Breast epithelium (tissue), 4 donors: ENCODE measurements around the gene FAM9C. TPM values are rescaled to one million over a fixed set of nuclear protein-coding genes. Genes with fewer than 3 reads are reported as not detected.

Source experiments
- DNase-seq, 2 donors: peaks; one replicate each; pipeline ENCODE4 v3.0.0-alpha.2; 2019; ENCODE audit warnings: low spot score in 2 of 2
- H3K27ac ChIP-seq, 2 donors: fragments of 200-600 bp; sonication (generic) in 1 of 2; one replicate each; pipeline ENCODE4 v1.5.1; 2016 to 2019; ENCODE audit warnings: mild to moderate bottlenecking in 1 of 2
- H3K27me3 ChIP-seq, 2 donors: fragments of 200-600 bp; sonication (generic) in 1 of 2; one replicate each; pipeline versions ENCODE4 v1.5.1 to v1.6.0; 2017 to 2019; ENCODE audit warnings: control low read depth in 1 of 2, mild to moderate bottlenecking in 1 of 2
- H3K36me3 ChIP-seq: fragments of 200-600 bp; one replicate; pipeline ENCODE4 v1.5.1; 2019
- H3K4me1 ChIP-seq, 2 donors: fragments of 200-600 bp; sonication (generic); one replicate each; pipeline ENCODE4 v1.5.1; 2016 to 2019; ENCODE audit warnings: control low read depth in 1 of 2
- H3K4me3 ChIP-seq, 3 donors: fragments of 200-600 bp; sonication (generic); 1 replicate in 2 of 3; 2 replicates in 1 of 3; pipeline ENCODE4 v1.5.1; 2016 to 2019; ENCODE audit warnings: mild to moderate bottlenecking in 3 of 3, moderate library complexity in 2 of 3
- H3K9me3 ChIP-seq, 2 donors: fragments of 200-600 bp; sonication (generic) in 1 of 2; one replicate each; pipeline ENCODE4 v1.5.1; 2016 to 2019; ENCODE audit warnings: control low read depth in 1 of 2
- CTCF ChIP-seq, 3 donors: fragments of 450-650 bp; IDR thresholded peaks; one replicate each; pipeline ENCODE4 v1.5.1; 2016 to 2017; ENCODE audit warnings: antibody characterized with exemption in 3 of 3, mild to moderate bottlenecking in 3 of 3, moderate library complexity in 3 of 3
- POLR2A ChIP-seq: fragments of 450-650 bp; IDR thresholded peaks from one replicate; pipeline ENCODE4 v1.6.1; 2016; ENCODE audit warnings: antibody characterized with exemption, mild to moderate bottlenecking, moderate library complexity
- POLR2AphosphoS5 ChIP-seq, 3 donors: sonication (generic); formaldehyde crosslinking; IDR thresholded peaks; one replicate each; pipeline ENCODE4 v1.6.1; 2017; ENCODE audit warnings: antibody characterized with exemption in 3 of 3
- intact Hi-C: fragments of 100-400 bp; cut with DNase I; formaldehyde crosslinking; loops from one replicate; pipeline ENCODE4 v1.15.1; 2023; ENCODE audit warnings: low total_unique reads
- total RNA-seq, 3 donors: library from RNA; depleted of rRNA; stranded (reverse); fragments of >200 nt; gene quantifications; one replicate each; pipeline ENCODE4 v1.1.0, GENCODE V29; 2016

The FAM9C gene
- total RNA-seq, 3 donors from 2014 or later, result not detected

GRCh38 chrX:12991575-12991974 is 52.8 kb downstream of the FAM9C start:
- H3K4me3 ChIP-seq, result no peak overlapping the region
- no peaks in the 10 kb centered on the region for H3K9me3 ChIP-seq
- H3K27me3 ChIP-seq, result peaks cover 0 to 10% of the 10 kb centered on the region in 2 donors
- intact Hi-C loops, result no loop called here
- TF ChIP-seq POLR2A (no peak), POLR2AphosphoS5 (IDR thresholded peaks at IDR 0.05) (no peak), CTCF (IDR thresholded peaks at IDR 0.05) (no peak)
- no peak overlapping the region for H3K27ac ChIP-seq
- H3K36me3 ChIP-seq, result no peaks in the 10 kb centered on the region
- H3K4me1 ChIP-seq, result no peaks in the 10 kb centered on the region
- no peak for DNase-seq

- Histone ChIP-seq H3K4me1 (no peaks in the 10 kb centered on the region), H3K36me3 (no peaks in the 10 kb centered on the region), H3K27ac (peak overlapping the region in 1 of 2 donors; percentile 42), H3K27me3 (peaks cover 0 to 10% of the 10 kb centered on the region in 2 donors), H3K9me3 (no peaks in the 10 kb centered on the region), H3K4me3 (no peak overlapping the region)
- DNase-seq, result no peak
- intact Hi-C loops, result no loop called here
- TF ChIP-seq POLR2AphosphoS5 (IDR thresholded peaks at IDR 0.05) (no peak), POLR2A (no peak), CTCF (IDR thresholded peaks at IDR 0.05) (no peak)
Measured at GRCh38 chrX:12989461-12989860, 55.0 kb downstream of the FAM9C start.

- Histone ChIP-seq H3K27ac (peak overlapping the region in 1 of 2 donors; percentile 42), H3K36me3 (no peaks in the 10 kb centered on the region), H3K27me3 (peaks cover 0 to 12% of the 10 kb centered on the region in 2 donors), H3K9me3 (no peaks in the 10 kb centered on the region), H3K4me3 (no peak overlapping the region), H3K4me1 (no peaks in the 10 kb centered on the region)
- TF ChIP-seq CTCF (IDR thresholded peaks at IDR 0.05) (no peak), POLR2AphosphoS5 (IDR thresholded peaks at IDR 0.05) (no peak), POLR2A (no peak)
- peak in 1 of 2 donors; percentile 64 for DNase-seq
- intact Hi-C loops, result no loop called here
Measured at GRCh38 chrX:12988797-12989196, 55.6 kb downstream of the FAM9C start.

DNA sequence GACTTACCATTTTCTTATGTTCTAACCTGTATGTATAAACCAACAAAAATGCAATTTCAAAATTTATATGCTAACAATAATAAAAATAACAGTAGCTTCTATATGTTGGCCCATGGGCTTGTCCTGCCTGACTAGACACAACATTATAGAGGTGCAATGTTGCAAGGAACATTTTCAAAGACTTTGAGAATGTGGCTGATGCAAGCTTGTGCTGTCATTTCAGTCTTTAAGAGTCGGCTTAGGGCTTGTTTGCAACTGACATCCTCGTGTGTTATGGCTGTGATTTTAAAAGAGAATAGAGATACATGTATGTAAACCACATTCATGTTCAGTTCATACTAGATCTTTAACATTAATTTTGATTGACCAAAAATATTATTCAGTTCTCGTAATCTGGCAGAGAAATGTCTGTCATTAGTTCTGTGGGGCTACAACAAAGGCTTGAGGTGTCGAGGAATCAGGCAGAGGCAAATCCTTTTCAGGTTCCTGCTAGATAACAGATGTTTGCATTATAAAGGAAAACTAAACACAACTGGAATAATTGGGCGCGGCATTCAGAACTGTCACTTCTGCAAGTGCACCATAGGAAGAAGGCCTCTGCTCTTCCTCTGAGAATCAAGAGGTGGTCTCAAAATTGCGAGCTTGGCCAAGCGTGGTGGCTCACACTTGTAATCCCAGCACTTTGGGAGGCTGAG is 56.4 kb downstream of the FAM9C start:
- H3K27ac ChIP-seq, result no peak overlapping the region
- no peaks in the 10 kb centered on the region for H3K36me3 ChIP-seq
- no peaks in the 10 kb centered on the region for H3K4me1 ChIP-seq
- no peak overlapping the region for H3K4me3 ChIP-seq
- DNase-seq, result no peak
- no peaks in the 10 kb centered on the region for H3K9me3 ChIP-seq
- peaks cover 0 to 20% of the 10 kb centered on the region in 2 donors for H3K27me3 ChIP-seq
- intact Hi-C loops, result no loop called here
- no peak for TF ChIP-seq CTCF (IDR thresholded peaks at IDR 0.05)
- TF ChIP-seq POLR2AphosphoS5 (IDR thresholded peaks at IDR 0.05), result no peak
- TF ChIP-seq POLR2A, result no peak

DNA sequence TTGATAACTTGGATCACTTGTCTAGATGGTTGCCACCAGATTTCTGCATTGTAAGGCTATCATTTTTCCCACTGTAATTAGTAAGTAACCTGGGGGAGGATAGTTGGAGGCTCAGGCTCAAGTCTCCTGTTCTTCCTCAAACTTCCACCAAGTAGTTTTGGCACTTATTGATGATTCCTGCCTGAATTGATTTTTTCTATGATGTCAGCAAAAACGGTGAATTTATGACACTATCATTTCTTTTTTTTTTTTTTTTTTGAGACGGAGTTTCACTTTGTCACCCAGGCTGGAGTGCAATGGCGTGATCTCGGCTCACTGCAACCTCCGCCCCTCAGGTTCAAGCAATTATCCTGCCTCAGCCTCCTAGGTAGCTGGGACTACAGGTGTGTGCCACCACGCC is 57.1 kb downstream of the FAM9C start:
- no peak for DNase-seq
- TF ChIP-seq POLR2AphosphoS5 (IDR thresholded peaks at IDR 0.05), result no peak
- TF ChIP-seq CTCF (IDR thresholded peaks at IDR 0.05), result no peak
- no peak for TF ChIP-seq POLR2A
- peaks cover 0 to 21% of the 10 kb centered on the region in 2 donors for H3K27me3 ChIP-seq
- H3K27ac ChIP-seq, result no peak overlapping the region
- intact Hi-C loops, result no loop called here
- no peaks in the 10 kb centered on the region for H3K36me3 ChIP-seq
- H3K4me1 ChIP-seq, result no peaks in the 10 kb centered on the region
- no peaks in the 10 kb centered on the region for H3K9me3 ChIP-seq
- H3K4me3 ChIP-seq, result no peak overlapping the region
